HG03097 (cell line): Measurements from ENCODE around the gene KDM5C.

Experiments
- ATAC-seq: cut with Tn5 transposase; IDR thresholded peaks from one replicate; pipeline ENCODE4 v1.9.1; 2021; ENCODE audit not compliant: unreplicated experiment, low FRiP score

KDM5C gene

GRCh38 chrX:53224860-53225797, at the start of gene KDM5C:
TSS of gene KDM5C (minus strand) at chrX:53225207. CDS start at chrX:53224889, 318 bp downstream.
- peak; percentile 72 for ATAC-seq

- ATAC-seq, result no peak
These were observed 47.9 kb upstream of the KDM5C start for GRCh38 chrX:53272808-53273337.

GRCh38 chrX:53269536-53270107, 44.6 kb upstream of the KDM5C start:
- no peak for ATAC-seq

GRCh38 chrX:53268173-53268572, 43.2 kb upstream of the KDM5C start:
- ATAC-seq, result no peak

GRCh38 chrX:53266914-53267313, 41.9 kb upstream of the KDM5C start:
- ATAC-seq, result no peak

- no peak for ATAC-seq
These were observed 41.0 kb upstream of the KDM5C start for GRCh38 chrX:53265771-53266574.

- no peak for ATAC-seq
These were observed 38.6 kb upstream of the KDM5C start for GRCh38 chrX:53263597-53264094.

- no peak for ATAC-seq
These were observed 37.9 kb upstream of the KDM5C start for GRCh38 chrX:53262918-53263394.

- ATAC-seq, result no peak
These were observed 37.3 kb upstream of the KDM5C start for GRCh38 chrX:53262189-53262917.

- no peak for ATAC-seq
These were observed 36.5 kb upstream of the KDM5C start for GRCh38 chrX:53261355-53261972.

GRCh38 chrX:53260836-53261235, 35.8 kb upstream of the KDM5C start:
- no peak for ATAC-seq

- no peak for ATAC-seq
These were observed 32.8 kb upstream of the KDM5C start for GRCh38 chrX:53257670-53258423.

GRCh38 chrX:53257166-53257565, 32.2 kb upstream of the KDM5C start:
- no peak for ATAC-seq

- no peak for ATAC-seq
These were observed 31.5 kb upstream of the KDM5C start for GRCh38 chrX:53256446-53257041.

- ATAC-seq, result no peak
These were observed 30.8 kb upstream of the KDM5C start for GRCh38 chrX:53255738-53256191.

- no peak for ATAC-seq
These were observed 29.8 kb upstream of the KDM5C start for GRCh38 chrX:53254570-53255461.

GRCh38 chrX:53253293-53254020, 28.4 kb upstream of the KDM5C start:
- ATAC-seq, result no peak
